NB4 (cell line): ENCODE data around the gene CACNA2D4.

Experiments used
- MYC ChIP-seq: IDR thresholded peaks from 2 replicates; pipeline ENCODE4 v1.6.1; 2011; ENCODE audit warnings: low read depth, low read length
- POLR2A ChIP-seq: IDR thresholded peaks from 2 replicates; pipeline ENCODE4 v1.6.1; 2011; ENCODE audit warnings: mild to moderate bottlenecking; ENCODE audit not compliant: insufficient read length; ENCODE audit errors: extremely low read depth
- TF ChIP-seq, protein P1 (sequence below): IDR thresholded peaks from one replicate; pipeline ENCODE4 v1.5.1; 2012; ENCODE audit warnings: low read depth, low read length
- TF ChIP-seq, protein P2 (sequence below): IDR thresholded peaks from 2 replicates; pipeline ENCODE4 v1.6.1; 2011; ENCODE audit warnings: low read depth, low read length

DNA sequence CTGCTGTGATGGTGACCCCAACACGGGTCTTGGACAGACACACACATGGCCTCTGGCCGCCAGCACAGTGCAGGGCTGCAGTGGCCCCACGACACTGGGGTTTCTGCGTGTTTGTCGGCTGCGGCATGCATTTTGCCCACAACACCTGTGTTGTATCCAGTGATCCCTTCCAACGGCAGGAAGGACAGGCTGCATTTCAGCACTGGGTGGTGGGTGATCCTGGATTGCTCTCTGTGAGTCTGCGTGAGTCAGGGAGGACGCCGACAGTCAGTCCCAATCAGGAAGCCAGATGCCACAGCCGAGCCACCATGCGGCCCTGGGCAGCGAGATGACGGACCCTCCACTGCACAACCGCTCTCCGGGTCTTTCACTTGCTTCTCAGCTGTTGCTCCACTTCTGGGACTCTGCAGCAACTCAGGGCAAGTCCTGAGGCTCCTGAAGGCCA, 77.4 kb downstream of the CACNA2D4 start:
- TF ChIP-seq, protein P1, sequence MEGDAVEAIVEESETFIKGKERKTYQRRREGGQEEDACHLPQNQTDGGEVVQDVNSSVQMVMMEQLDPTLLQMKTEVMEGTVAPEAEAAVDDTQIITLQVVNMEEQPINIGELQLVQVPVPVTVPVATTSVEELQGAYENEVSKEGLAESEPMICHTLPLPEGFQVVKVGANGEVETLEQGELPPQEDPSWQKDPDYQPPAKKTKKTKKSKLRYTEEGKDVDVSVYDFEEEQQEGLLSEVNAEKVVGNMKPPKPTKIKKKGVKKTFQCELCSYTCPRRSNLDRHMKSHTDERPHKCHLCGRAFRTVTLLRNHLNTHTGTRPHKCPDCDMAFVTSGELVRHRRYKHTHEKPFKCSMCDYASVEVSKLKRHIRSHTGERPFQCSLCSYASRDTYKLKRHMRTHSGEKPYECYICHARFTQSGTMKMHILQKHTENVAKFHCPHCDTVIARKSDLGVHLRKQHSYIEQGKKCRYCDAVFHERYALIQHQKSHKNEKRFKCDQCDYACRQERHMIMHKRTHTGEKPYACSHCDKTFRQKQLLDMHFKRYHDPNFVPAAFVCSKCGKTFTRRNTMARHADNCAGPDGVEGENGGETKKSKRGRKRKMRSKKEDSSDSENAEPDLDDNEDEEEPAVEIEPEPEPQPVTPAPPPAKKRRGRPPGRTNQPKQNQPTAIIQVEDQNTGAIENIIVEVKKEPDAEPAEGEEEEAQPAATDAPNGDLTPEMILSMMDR = no peak
- no peak for TF ChIP-seq POLR2A
- no peak for TF ChIP-seq MYC
- TF ChIP-seq, protein P2, sequence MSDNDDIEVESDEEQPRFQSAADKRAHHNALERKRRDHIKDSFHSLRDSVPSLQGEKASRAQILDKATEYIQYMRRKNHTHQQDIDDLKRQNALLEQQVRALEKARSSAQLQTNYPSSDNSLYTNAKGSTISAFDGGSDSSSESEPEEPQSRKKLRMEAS = no peak
